AG08396 (cell line): ENCODE results near the gene DGKG.

Source experiments
- DNase-seq: peaks from one replicate; pipeline ENCODE4 v3.0.0; 2012; ENCODE audit warnings: low spot score, mixed read lengths

DGKG gene

DNA sequence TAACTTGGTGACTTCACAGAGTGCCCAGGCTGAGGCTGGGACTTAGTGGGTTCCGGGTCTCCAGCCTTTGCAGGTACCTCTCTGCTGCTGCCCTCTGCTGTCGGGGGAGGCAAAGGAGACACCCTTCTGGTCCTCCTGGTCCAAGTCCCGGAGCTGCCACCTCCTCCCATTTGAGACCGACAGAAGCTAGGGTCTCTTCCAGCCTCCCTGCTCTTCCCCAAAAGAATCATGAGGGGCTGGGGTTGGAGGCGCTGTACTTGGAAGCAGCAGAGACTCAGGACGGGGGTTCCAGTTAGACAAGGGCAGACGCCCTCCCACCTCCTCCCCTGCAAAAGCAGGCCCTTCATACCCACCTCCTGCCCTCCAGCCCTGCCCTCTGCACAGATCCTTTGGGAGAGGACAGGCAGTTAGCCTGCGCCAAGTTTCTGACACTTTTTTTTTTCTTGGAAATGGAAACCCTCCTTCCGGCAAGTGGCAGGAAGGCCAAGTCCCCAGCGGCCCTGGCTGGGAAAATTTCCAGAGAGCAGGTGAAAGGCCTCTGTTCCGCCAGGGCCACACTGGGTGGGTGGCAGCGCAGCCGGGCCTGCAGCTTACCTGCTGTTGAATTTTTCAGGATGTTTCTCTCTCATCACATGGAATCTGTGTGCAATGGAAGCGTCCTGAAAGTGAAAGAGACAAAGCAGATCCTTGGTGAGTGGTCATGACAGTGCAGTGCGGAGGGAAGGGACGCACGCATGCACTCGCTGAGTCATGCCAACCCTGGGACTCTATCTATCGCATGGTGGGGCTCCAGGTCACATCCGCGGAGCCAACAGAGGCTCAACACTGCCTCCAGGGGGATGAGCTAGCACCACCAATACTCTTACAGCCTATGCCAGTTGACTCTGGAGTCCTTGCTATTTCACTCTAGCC is 119.9 kb downstream of the DGKG start:
- peak; percentile 85 for DNase-seq

- DNase-seq, result no peak
Measured at GRCh38 chr3:186239321-186239720, 122.7 kb downstream of the DGKG start.

GRCh38 chr3:186237915-186238314 is 124.1 kb downstream of the DGKG start:
- no peak for DNase-seq

- DNase-seq, result no peak
Measured at GRCh38 chr3:186236357-186237020, 125.5 kb downstream of the DGKG start.

GRCh38 chr3:186235554-186235953 is 126.5 kb downstream of the DGKG start:
- no peak for DNase-seq

GRCh38 chr3:186234152-186234551 is 127.9 kb downstream of the DGKG start:
- DNase-seq, result no peak

- no peak for DNase-seq
Measured at GRCh38 chr3:186226482-186226881, 135.6 kb downstream of the DGKG start.

- no peak for DNase-seq
Measured at GRCh38 chr3:186225603-186226002, 136.4 kb downstream of the DGKG start.

DNA sequence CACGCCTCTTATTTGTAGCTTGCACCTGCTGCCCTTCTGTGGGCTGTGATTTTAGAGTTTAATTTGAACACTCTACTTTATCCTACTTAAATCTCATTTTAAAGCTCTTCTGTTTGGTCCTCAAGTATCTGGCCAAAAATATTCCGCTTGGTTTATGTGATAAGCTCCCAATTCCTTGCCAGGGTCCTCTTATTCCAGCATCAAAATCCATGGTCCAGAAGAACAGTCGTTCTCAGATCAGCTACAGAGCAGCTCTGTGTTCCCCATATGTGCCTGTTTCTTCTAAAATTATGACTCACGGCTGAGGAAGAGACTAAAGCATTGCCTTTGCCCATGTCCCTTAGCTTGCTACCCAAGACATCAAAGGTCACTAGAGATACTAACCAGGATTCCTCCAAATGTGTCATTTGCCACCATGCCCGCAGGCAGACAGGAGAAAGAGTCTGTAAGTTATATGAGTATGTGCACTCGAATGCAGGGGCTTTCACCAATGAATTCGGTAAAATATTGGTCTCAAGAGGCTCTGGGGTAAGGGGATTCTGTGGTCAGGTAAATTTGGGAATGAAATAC is 137.9 kb downstream of the DGKG start:
- no peak for DNase-seq

GRCh38 chr3:186223476-186223875 is 138.6 kb downstream of the DGKG start:
- no peak for DNase-seq

GRCh38 chr3:186221760-186222378 is 140.2 kb downstream of the DGKG start:
- DNase-seq, result no peak

- no peak for DNase-seq
Measured at GRCh38 chr3:186220911-186221645, 141.0 kb downstream of the DGKG start.

DNA sequence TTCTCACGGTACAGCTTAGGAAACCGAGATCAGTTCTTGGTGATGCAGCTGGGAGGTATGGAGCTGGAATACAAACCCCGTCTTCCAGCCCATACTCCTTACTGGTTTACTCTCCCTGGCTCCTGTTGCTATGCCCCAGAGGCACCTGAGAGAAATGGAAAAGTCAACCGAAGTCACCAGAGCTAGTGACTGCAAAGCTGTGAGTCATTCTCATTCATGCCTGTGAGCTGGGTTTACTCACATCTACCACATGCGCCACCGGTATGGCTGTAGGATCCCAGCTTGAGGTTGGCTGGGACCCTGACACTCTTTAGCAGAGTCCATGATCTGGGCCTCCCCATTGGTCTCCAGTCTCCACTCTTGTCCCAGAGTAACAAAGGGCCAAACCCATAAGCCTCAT is 141.7 kb downstream of the DGKG start:
- no peak for DNase-seq

- DNase-seq, result no peak
Measured at GRCh38 chr3:186219211-186219638, 142.8 kb downstream of the DGKG start.

GRCh38 chr3:186218421-186218820 is 143.6 kb downstream of the DGKG start:
- DNase-seq, result no peak

DNA sequence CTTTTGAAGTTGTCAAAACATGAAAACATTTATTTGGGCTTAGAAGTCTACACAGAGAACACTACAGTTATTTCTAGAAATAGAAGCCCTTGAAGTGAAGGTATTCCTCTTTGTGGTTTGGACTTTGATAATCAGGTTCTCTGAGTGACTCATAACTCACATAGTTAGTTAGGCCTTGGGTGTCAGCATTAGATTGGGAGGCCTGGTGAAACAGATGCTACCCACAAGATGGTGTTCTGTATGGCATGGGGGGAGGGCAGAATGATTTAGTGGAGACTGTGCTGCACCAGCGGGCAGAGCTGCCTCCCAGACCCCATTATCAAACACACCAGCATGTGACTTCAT is 144.2 kb downstream of the DGKG start:
- DNase-seq, result no peak

DNA sequence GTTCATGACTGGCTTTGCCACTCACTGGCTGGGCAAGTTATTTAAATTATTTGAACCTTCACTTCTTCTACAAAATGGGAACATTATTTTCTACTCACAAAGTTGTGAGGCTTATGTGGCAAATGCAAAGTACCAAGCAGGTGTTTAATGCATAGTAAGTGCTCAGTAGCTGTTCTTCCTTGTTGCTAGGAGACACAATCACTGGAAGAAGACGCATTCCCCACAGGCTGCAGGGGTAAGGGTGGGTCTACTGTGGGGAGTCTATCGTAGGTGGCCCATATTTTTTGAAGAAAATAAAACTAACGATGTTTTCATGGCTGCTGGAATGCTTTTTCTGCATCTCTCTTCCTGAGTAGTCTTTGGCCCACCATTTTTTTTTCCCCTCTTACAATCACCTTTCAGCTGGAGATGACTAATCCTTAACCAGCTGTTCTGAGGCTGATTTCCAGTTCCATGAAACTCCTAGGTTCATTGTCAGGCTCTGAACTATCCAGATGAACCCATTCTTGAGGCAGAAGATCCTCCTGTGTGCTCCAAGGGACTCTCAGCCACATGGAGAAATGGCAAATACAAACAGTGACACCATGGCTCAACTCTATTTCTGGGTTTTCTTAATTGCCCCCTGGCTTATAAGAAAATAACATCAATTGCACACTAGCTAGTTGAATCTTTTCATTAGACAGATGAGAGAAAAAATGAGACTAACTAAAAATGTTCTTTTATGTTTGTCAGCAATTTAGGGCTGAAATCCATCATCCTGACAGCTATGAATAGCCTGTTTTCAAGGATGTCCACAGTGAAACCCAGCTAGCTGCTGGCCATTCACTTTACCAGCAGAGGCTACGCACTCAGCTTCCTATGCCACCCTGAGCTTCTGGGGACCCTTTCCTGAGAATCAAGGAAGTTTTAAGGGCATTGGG is 144.9 kb downstream of the DGKG start:
- no peak for DNase-seq

DNA sequence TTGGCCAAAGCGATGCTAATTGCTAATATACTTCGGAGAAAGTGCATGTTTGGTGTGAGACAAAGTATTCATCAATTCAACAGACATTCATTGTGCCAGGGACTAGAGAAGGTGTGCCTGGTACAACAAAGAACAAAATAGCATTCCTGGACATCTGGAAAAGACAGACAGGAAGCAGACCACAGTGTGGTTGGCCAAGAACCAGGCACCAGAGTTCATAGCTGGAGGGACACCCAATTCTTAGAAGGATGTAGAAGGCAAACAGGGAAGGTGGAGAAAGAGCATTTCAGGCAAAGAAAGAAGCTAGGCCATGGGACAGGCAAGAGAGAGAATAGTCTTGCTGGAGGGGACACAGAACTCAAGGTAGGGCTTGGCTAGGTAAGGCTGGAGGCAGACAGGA is 147.4 kb downstream of the DGKG start:
- DNase-seq, result no peak

- no peak for DNase-seq
Measured at GRCh38 chr3:186213946-186214345, 148.1 kb downstream of the DGKG start.

DNA sequence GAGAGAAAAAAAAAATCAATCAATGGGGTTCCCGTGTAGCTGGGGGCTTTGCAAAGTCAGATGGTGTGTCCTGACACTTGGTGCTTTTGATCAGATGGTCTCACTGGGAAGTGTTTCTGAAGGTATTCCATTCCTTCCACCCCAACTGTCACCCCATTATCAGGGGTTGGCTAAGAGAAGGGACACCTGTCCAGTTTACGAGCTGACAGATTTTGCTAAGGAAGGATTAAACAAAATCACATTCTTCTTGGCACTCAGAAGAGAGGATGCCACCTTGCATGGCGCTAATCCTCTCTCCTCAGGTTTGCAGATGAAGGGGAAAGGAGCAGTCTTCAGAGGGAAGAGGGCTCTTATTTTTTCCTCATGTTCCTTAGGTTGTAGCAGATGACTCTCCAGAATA is 149.4 kb downstream of the DGKG start:
- no peak for DNase-seq
